Hepatocyte (in vitro differentiated cells): ENCODE results near the gene CEP152. TPM values are rescaled to one million over a fixed set of nuclear protein-coding genes. Genes with fewer than 3 reads are reported as not detected.
"Not testable (repeated sequence)": the region's sequence is repeated elsewhere in the genome, so short reads cannot be mapped to it uniquely, and the experiment has no call there.

ENCODE experiments used
- DNase-seq: peaks from one replicate; pipeline ENCODE4 v3.0.0-alpha.2; 2016; ENCODE audit warnings: low spot score
- H2AFZ ChIP-seq: fragments of 200-600 bp; sonication (generic); 2 replicates; pipeline ENCODE4 v1.6.0; 2016; ENCODE audit warnings: antibody characterized with exemption, mild to moderate bottlenecking
- H3K27ac ChIP-seq: fragments of 200-600 bp; sonication (generic); 2 replicates; pipeline ENCODE4 v1.5.1; 2016; ENCODE audit warnings: mild to moderate bottlenecking
- H3K27me3 ChIP-seq: fragments of 200-600 bp; sonication (generic); 2 replicates; pipeline ENCODE4 v1.6.1; 2016
- H3K36me3 ChIP-seq: fragments of 200-600 bp; sonication (generic); replicated peaks from 2 replicates; pipeline ENCODE4 v1.5.1; 2016; ENCODE audit warnings: low read depth; ENCODE audit not compliant: insufficient read depth
- H3K4me1 ChIP-seq: fragments of 200-600 bp; sonication (generic); 2 replicates; pipeline ENCODE4 v1.5.1; 2016; ENCODE audit warnings: mild to moderate bottlenecking, moderate library complexity; ENCODE audit not compliant: insufficient read depth
- H3K4me2 ChIP-seq: fragments of 200-600 bp; sonication (generic); 2 replicates; pipeline ENCODE4 v1.6.0; 2016
- H3K4me3 ChIP-seq: fragments of 200-600 bp; sonication (generic); 2 replicates; pipeline ENCODE4 v1.5.1; 2016; ENCODE audit warnings: mild to moderate bottlenecking
- H3K79me2 ChIP-seq: fragments of 200-600 bp; sonication (generic); 2 replicates; pipeline ENCODE4 v1.6.0; 2017; ENCODE audit warnings: mild to moderate bottlenecking
- H3K9me2 ChIP-seq: fragments of 200-600 bp; sonication (generic); replicated peaks from 2 replicates; pipeline ENCODE4 v1.6.0; 2017; ENCODE audit warnings: mild to moderate bottlenecking; ENCODE audit not compliant: insufficient read depth
- H3K9me3 ChIP-seq: fragments of 200-600 bp; sonication (generic); 2 replicates; pipeline ENCODE4 v1.5.1; 2016; ENCODE audit warnings: low read depth, mild to moderate bottlenecking
- H4K20me1 ChIP-seq: fragments of 200-600 bp; sonication (generic); 2 replicates; pipeline ENCODE4 v1.6.0; 2016; ENCODE audit warnings: mild to moderate bottlenecking; ENCODE audit not compliant: insufficient read depth, poor library complexity, severe bottlenecking
- EZH2 ChIP-seq: fragments of 200-600 bp; sonication (generic); IDR thresholded peaks from 2 replicates; pipeline ENCODE4 v1.6.1; 2016; ENCODE audit warnings: antibody characterized with exemption, mild to moderate bottlenecking, borderline replicate concordance
- EZH2phosphoT487 ChIP-seq: fragments of 200-600 bp; sonication (generic); IDR thresholded peaks from one replicate; pipeline ENCODE4 v1.6.1; 2018; ENCODE audit warnings: antibody characterized with exemption, mild to moderate bottlenecking, low read depth, moderate library complexity; ENCODE audit not compliant: unreplicated experiment, severe bottlenecking
- WGBS: methylation state at CpG from one replicate; pipeline ENCODE4 v1.1.6; 2016; ENCODE audit warnings: low lambda C conversion rate; ENCODE audit errors: missing lambda C conversion rate; 5-methylcytosine and 5-hydroxymethylcytosine counted together
- polyA plus RNA-seq: library from polyadenylated mRNA; unstranded; fragments of >200 nt; fragmentation: Nextera tagmentation; extraction: Ambion mirVana; gene quantifications from 2 replicates; pipeline ENCODE4 v1.2.1, GENCODE V29; 2016
- total RNA-seq: library from RNA; depleted of rRNA; stranded (reverse); fragments of >200 nt; gene quantifications from 2 replicates; pipeline ENCODE4 v1.2.3, GENCODE V29; 2014
- TF ChIP-seq, protein P1 (sequence below): fragments of 200-600 bp; sonication (generic); IDR thresholded peaks from 2 replicates; pipeline ENCODE4 v1.5.1; 2016; ENCODE audit warnings: antibody characterized with exemption, mild to moderate bottlenecking; ENCODE audit not compliant: poor library complexity

The CEP152 gene
- total and polyA plus RNA-seq, 2 experiments from 2014 or later, result 4.7 to 6.3 TPM

GRCh38 chr15:48856942-48857341 lies 46.1 kb upstream of the CEP152 start:
- Histone ChIP-seq H3K27ac (peak overlapping the region; percentile 25), H3K9me3 (no peaks in the 10 kb centered on the region), H2AFZ (no peak overlapping the region), H3K36me3 (no peaks in the 10 kb centered on the region), H3K4me2 (peak overlapping the region; percentile 57), H3K9me2 (no peaks in the 10 kb centered on the region), H3K79me2 (no peaks in the 10 kb centered on the region), H3K27me3 (no peaks in the 10 kb centered on the region), H3K4me3 (no peak overlapping the region), H3K4me1 (peaks cover 7% of the 10 kb centered on the region), H4K20me1 (no peaks in the 10 kb centered on the region)
- DNase-seq, result no peak
- TF ChIP-seq EZH2phosphoT487 (no peak), EZH2 (no peak)
- TF ChIP-seq, protein P1, sequence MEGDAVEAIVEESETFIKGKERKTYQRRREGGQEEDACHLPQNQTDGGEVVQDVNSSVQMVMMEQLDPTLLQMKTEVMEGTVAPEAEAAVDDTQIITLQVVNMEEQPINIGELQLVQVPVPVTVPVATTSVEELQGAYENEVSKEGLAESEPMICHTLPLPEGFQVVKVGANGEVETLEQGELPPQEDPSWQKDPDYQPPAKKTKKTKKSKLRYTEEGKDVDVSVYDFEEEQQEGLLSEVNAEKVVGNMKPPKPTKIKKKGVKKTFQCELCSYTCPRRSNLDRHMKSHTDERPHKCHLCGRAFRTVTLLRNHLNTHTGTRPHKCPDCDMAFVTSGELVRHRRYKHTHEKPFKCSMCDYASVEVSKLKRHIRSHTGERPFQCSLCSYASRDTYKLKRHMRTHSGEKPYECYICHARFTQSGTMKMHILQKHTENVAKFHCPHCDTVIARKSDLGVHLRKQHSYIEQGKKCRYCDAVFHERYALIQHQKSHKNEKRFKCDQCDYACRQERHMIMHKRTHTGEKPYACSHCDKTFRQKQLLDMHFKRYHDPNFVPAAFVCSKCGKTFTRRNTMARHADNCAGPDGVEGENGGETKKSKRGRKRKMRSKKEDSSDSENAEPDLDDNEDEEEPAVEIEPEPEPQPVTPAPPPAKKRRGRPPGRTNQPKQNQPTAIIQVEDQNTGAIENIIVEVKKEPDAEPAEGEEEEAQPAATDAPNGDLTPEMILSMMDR, result no peak
- WGBS, result 28% methylated on average over 2 of the region's 2 CpGs

- H3K4me1 ChIP-seq, result peaks cover 7% of the 10 kb centered on the region
- TF ChIP-seq EZH2 (no peak), EZH2phosphoT487 (no peak)
- TF ChIP-seq, protein P1, result peak; percentile 51
- DNase-seq, result peak; percentile 49
- H3K27ac ChIP-seq, result peak overlapping the region; percentile 14
- 25% methylated on average over 6 of the region's 6 CpGs for WGBS
- H3K36me3 ChIP-seq, result no peaks in the 10 kb centered on the region
- H3K79me2 ChIP-seq, result no peaks in the 10 kb centered on the region
- no peak overlapping the region for H2AFZ ChIP-seq
- no peak overlapping the region for H3K4me3 ChIP-seq
- peak overlapping the region; percentile 57 for H3K4me2 ChIP-seq
- H3K27me3 ChIP-seq, result no peaks in the 10 kb centered on the region
- H3K9me3 ChIP-seq, result no peaks in the 10 kb centered on the region
- no peaks in the 10 kb centered on the region for H3K9me2 ChIP-seq
- no peaks in the 10 kb centered on the region for H4K20me1 ChIP-seq
These were observed 44.9 kb upstream of the CEP152 start for GRCh38 chr15:48855501-48856440.

GRCh38 chr15:48854434-48854833 lies 43.6 kb upstream of the CEP152 start:
- H3K4me2 ChIP-seq, DNase-seq, H2AFZ ChIP-seq, H3K79me2 ChIP-seq, H3K27ac ChIP-seq, H4K20me1 ChIP-seq, H3K9me3 ChIP-seq, H3K36me3 ChIP-seq, H3K27me3 ChIP-seq, H3K4me1 ChIP-seq, H3K9me2 ChIP-seq, H3K4me3 ChIP-seq: not testable (repeated sequence)
- 100% methylated on average over 3 of the region's 3 CpGs for WGBS

GRCh38 chr15:48851956-48852355 lies 41.1 kb upstream of the CEP152 start:
- DNase-seq, result no peak
- H2AFZ ChIP-seq, result no peak overlapping the region
- no peaks in the 10 kb centered on the region for H3K9me2 ChIP-seq
- H4K20me1 ChIP-seq, result no peaks in the 10 kb centered on the region
- H3K4me3 ChIP-seq, result no peak overlapping the region
- H3K79me2 ChIP-seq, result no peaks in the 10 kb centered on the region
- no peaks in the 10 kb centered on the region for H3K9me3 ChIP-seq
- H3K27ac ChIP-seq, result no peak overlapping the region
- H3K4me2 ChIP-seq, result no peak overlapping the region
- TF ChIP-seq, protein P1, result no peak
- no peak for TF ChIP-seq EZH2phosphoT487
- no peak for TF ChIP-seq EZH2
- no peaks in the 10 kb centered on the region for H3K36me3 ChIP-seq
- no peaks in the 10 kb centered on the region for H3K27me3 ChIP-seq
- H3K4me1 ChIP-seq, result peaks cover 7% of the 10 kb centered on the region
